SK-N-MC (cell line): ENCODE data around the gene GALNT13.

ENCODE experiments used
- DNase-seq: peaks from one replicate; pipeline ENCODE4 v3.0.0-alpha.2; 2011; ENCODE audit warnings: low read depth, low spot score
- H3K27ac ChIP-seq: fragments of 200-600 bp; sonication (generic); 2 replicates; pipeline ENCODE4 v1.5.1; 2016; ENCODE audit warnings: mixed run types
- H3K36me3 ChIP-seq: fragments of 200-600 bp; sonication (generic); 2 replicates; pipeline ENCODE4 v1.6.1; 2017; ENCODE audit warnings: antibody characterized with exemption, low read length, mixed read lengths; ENCODE audit not compliant: insufficient read depth
- H3K4me3 ChIP-seq: fragments of 200-600 bp; sonication (generic); 2 replicates; pipeline ENCODE4 v1.5.1; 2016
- H3K9ac ChIP-seq: fragments of 200-600 bp; sonication (generic); 2 replicates; pipeline ENCODE4 v1.8.0; 2017; ENCODE audit warnings: mixed run types, mixed read lengths; ENCODE audit not compliant: insufficient read length
- H3K9me3 ChIP-seq: fragments of 200-600 bp; sonication (generic); 2 replicates; pipeline ENCODE4 v1.6.1; 2017; ENCODE audit warnings: low read depth, mild to moderate bottlenecking, antibody characterized with exemption, low read length, moderate library complexity, mixed read lengths
- EZH2 ChIP-seq: fragments of 200-600 bp; sonication (generic); IDR thresholded peaks from one replicate; pipeline ENCODE4 v1.6.1; 2017; ENCODE audit warnings: antibody characterized with exemption
- FOXP2 ChIP-seq: optimal IDR thresholded peaks from 2 replicates; pipeline ENCODE3; 2011; ENCODE audit warnings: mild to moderate bottlenecking, moderate library complexity; ENCODE audit not compliant: insufficient read depth; ENCODE audit errors: extremely low read length, control extremely low read depth
- POLR2AphosphoS5 ChIP-seq: IDR thresholded peaks from 2 replicates; pipeline ENCODE4 v1.6.1; 2012; ENCODE audit warnings: mild to moderate bottlenecking, low read depth, low read length, borderline replicate concordance

Gene GALNT13

GRCh38 chr2:154243685-154244084 lies 372.0 kb downstream of the GALNT13 start:
- Histone ChIP-seq H3K9ac (no peak overlapping the region), H3K27ac (no peak overlapping the region), H3K9me3 (no peaks in the 10 kb centered on the region), H3K36me3 (peaks cover 17% of the 10 kb centered on the region), H3K4me3 (no peak overlapping the region)
- TF ChIP-seq EZH2 (no peak), FOXP2 (no peak), POLR2AphosphoS5 (no peak)
- DNase-seq: no peak

- TF ChIP-seq POLR2AphosphoS5 (no peak), EZH2 (no peak), FOXP2 (no peak)
- Histone ChIP-seq H3K9me3 (no peaks in the 10 kb centered on the region), H3K36me3 (peaks cover 17% of the 10 kb centered on the region), H3K9ac (no peak overlapping the region), H3K4me3 (no peak overlapping the region), H3K27ac (no peak overlapping the region)
- no peak for DNase-seq
These were observed 373.2 kb downstream of the GALNT13 start for GRCh38 chr2:154244932-154245331.

DNA sequence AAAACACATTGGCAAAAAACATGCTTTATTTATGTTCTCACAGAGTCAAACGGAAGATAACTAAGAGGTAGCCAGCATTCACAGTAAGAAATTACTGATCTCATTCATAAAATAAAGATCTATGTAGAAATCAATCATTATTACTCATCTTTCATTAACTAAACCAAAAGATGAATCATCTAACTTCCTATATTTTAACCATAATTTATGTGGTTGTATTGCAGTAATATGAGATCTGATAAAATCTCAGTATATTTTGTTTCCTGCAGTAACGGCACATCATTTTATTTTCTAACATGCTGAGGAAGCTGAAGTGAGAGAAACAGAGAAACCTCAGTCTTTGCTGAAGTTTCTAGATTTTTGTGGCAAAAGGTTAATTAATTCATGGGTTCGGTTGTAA lies 375.8 kb downstream of the GALNT13 start:
- H3K9me3 ChIP-seq: no peaks in the 10 kb centered on the region
- H3K4me3 ChIP-seq: no peak overlapping the region
- H3K36me3 ChIP-seq: peaks cover 11% of the 10 kb centered on the region; the same call in 1 of the 2 replicates
- no peak overlapping the region for H3K27ac ChIP-seq
- no peak for DNase-seq
- no peak overlapping the region for H3K9ac ChIP-seq
- TF ChIP-seq POLR2AphosphoS5 (no peak), FOXP2 (no peak)

GRCh38 chr2:154256136-154256535 lies 384.4 kb downstream of the GALNT13 start:
- Histone ChIP-seq H3K27ac (no peak overlapping the region), H3K9me3 (no peaks in the 10 kb centered on the region), H3K4me3 (no peak overlapping the region), H3K9ac (no peak overlapping the region), H3K36me3 (peaks cover 5% of the 10 kb centered on the region; the same call in 1 of the 2 replicates)
- no peak for DNase-seq
- TF ChIP-seq POLR2AphosphoS5 (no peak), EZH2 (no peak), FOXP2 (no peak)

GRCh38 chr2:154259030-154259429 lies 387.3 kb downstream of the GALNT13 start:
- Histone ChIP-seq H3K36me3 (peaks cover 15% of the 10 kb centered on the region), H3K4me3 (no peak overlapping the region), H3K27ac (no peak overlapping the region), H3K9me3 (no peaks in the 10 kb centered on the region), H3K9ac (no peak overlapping the region)
- TF ChIP-seq EZH2 (no peak), FOXP2 (no peak), POLR2AphosphoS5 (no peak)
- no peak for DNase-seq

DNA sequence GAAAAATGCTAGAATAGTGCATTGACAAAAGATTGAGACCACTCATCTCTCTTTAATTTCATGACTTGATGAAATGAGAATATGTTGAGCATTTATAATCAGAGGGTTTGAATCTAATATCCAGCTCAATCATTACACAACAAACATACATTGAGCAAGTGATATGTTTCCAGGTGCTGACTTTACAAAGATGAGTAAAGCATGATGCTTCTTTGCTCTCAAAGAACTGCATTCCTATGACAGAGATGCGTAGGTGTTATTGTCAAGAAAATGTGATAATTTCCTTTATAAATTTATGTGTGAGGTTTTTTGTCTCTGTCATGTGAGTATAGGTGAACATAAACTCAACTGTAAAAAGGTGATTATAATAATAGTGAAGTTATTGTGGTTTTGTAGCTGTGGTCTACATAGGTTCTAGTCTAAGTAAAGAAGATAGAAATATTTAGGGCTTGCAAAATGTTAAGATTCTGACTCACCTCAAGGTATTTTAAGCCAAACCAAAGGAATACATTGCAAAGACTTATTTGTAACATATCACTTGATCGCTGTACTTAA lies 389.8 kb downstream of the GALNT13 start:
- peaks cover 15% of the 10 kb centered on the region for H3K36me3 ChIP-seq

GRCh38 chr2:154263206-154263605 lies 391.5 kb downstream of the GALNT13 start:
- H3K36me3 ChIP-seq: peaks cover 15% of the 10 kb centered on the region
- no peaks in the 10 kb centered on the region for H3K9me3 ChIP-seq
- no peak for DNase-seq
- TF ChIP-seq FOXP2: no peak
- no peak overlapping the region for H3K9ac ChIP-seq
- H3K27ac ChIP-seq: no peak overlapping the region
- H3K4me3 ChIP-seq: no peak overlapping the region

More for the DNA sequence above, 389.8 kb downstream of the GALNT13 start:
- no peak for TF ChIP-seq FOXP2
- TF ChIP-seq POLR2AphosphoS5: no peak
- no peak for TF ChIP-seq EZH2
- Histone ChIP-seq H3K4me3 (no peak overlapping the region), H3K9ac (no peak overlapping the region), H3K27ac (no peak overlapping the region), H3K9me3 (no peaks in the 10 kb centered on the region)
- no peak for DNase-seq

- no peak for DNase-seq
- H3K36me3 ChIP-seq: peaks cover 15% of the 10 kb centered on the region
- no peak for TF ChIP-seq EZH2
- TF ChIP-seq POLR2AphosphoS5: no peak
- no peak for TF ChIP-seq FOXP2
- H3K27ac ChIP-seq: no peak overlapping the region
- H3K4me3 ChIP-seq: no peak overlapping the region
- no peak overlapping the region for H3K9ac ChIP-seq
- no peaks in the 10 kb centered on the region for H3K9me3 ChIP-seq
These were observed 392.3 kb downstream of the GALNT13 start for GRCh38 chr2:154264024-154264423.

- DNase-seq: no peak
- H3K27ac ChIP-seq: no peak overlapping the region
- H3K9me3 ChIP-seq: no peaks in the 10 kb centered on the region
- no peak overlapping the region for H3K4me3 ChIP-seq
- H3K9ac ChIP-seq: no peak overlapping the region
- TF ChIP-seq FOXP2: no peak
- no peak for TF ChIP-seq EZH2
- no peak for TF ChIP-seq POLR2AphosphoS5
- peaks cover 7% of the 10 kb centered on the region; the same call in 1 of the 2 replicates for H3K36me3 ChIP-seq
These were observed 396.3 kb downstream of the GALNT13 start for GRCh38 chr2:154267983-154268382.
